Uterus (tissue), 2 donors: ENCODE results near the gene RAB2B.

Experiments
- CTCF ChIP-seq, 4 experiments: fragments of 200-600 bp in 2 of 4; fragments of 450-650 bp in 2 of 4; sonication (generic) in 2 of 4; IDR thresholded peaks; one replicate each; pipeline ENCODE4 v1.5.1; 2016 to 2019; ENCODE audit warnings: antibody characterized with exemption in 4 of 4, mild to moderate bottlenecking in 2 of 4, moderate library complexity in 1 of 4
- POLR2A ChIP-seq, 2 donors: fragments of 450-650 bp; IDR thresholded peaks; one replicate each; pipeline ENCODE4 v1.6.1; 2016; ENCODE audit warnings: antibody characterized with exemption in 2 of 2, mild to moderate bottlenecking in 1 of 2, moderate library complexity in 1 of 2

GRCh38 chr14:21518725-21519124 is 42.0 kb upstream of the RAB2B start:
- TF ChIP-seq CTCF (IDR thresholded peaks at IDR 0.05) (no peak), POLR2A (IDR thresholded peaks at IDR 0.05) (no peak)
